WTC11 (cell line): ENCODE measurements around the gene NKX6-2. TPM values are rescaled to one million over a fixed set of nuclear protein-coding genes. Genes with fewer than 3 reads are reported as not detected.

Experiments
- ATAC-seq: fragments of 200-7000 bp; cut with Tn5 transposase; 2 replicates; pipeline ENCODE4 v1.10.0; 2021; ENCODE audit warnings: mild to moderate bottlenecking, moderate library complexity
- CTCF ChIA-PET: fragments of 300-600 bp; sonication (Branson Sonifier 250); formaldehyde crosslinking; loops from one replicate; lab custom pipeline; 2021; ENCODE audit warnings: antibody characterized with exemption; lab: Charles Lee
- POLR2A ChIA-PET: fragments of 350-600 bp; sonication (Branson Sonifier 250); formaldehyde crosslinking; loops from one replicate; lab custom pipeline; 2021; ENCODE audit warnings: antibody characterized with exemption; lab: Charles Lee
- DNase-seq: peaks from one replicate; pipeline ENCODE4 v3.0.0; 2021; ENCODE audit warnings: low spot score
- H3K27ac Mint-ChIP-seq: 2 replicates; pipeline ENCODE4 v1.8.0; 2021; ENCODE audit warnings: mixed read lengths
- H3K27me3 Mint-ChIP-seq: 2 replicates; pipeline ENCODE4 v1.8.0; 2021; ENCODE audit warnings: low read depth, mild to moderate bottlenecking, moderate library complexity, mixed read lengths
- H3K36me3 Mint-ChIP-seq: 2 replicates; pipeline ENCODE4 v1.8.0; 2021; ENCODE audit warnings: mixed read lengths
- H3K4me1 Mint-ChIP-seq: 2 replicates; pipeline ENCODE4 v1.8.0; 2022; ENCODE audit warnings: mixed read lengths
- H3K4me3 Mint-ChIP-seq: 2 replicates; pipeline ENCODE4 v1.8.0; 2021; ENCODE audit warnings: mild to moderate bottlenecking, moderate library complexity, mixed read lengths
- H3K9me3 Mint-ChIP-seq: 2 replicates; pipeline ENCODE4 v1.8.0; 2021; ENCODE audit warnings: mixed read lengths
- ATF1 ChIP-seq: sonication (generic); formaldehyde crosslinking; IDR thresholded peaks from 2 replicates; pipeline ENCODE4 v1.8.1; 2023; ENCODE audit warnings: mild to moderate bottlenecking, moderate library complexity, missing genetic modification reagents
- CBFB ChIP-seq: sonication (generic); formaldehyde crosslinking; IDR thresholded peaks from 2 replicates; pipeline ENCODE4 v1.8.1; 2022; ENCODE audit warnings: mild to moderate bottlenecking, low read depth, missing genetic modification reagents
- CREB1 ChIP-seq: sonication (generic); formaldehyde crosslinking; IDR thresholded peaks from 2 replicates; pipeline ENCODE4 v1.8.0; 2023; ENCODE audit warnings: mild to moderate bottlenecking, missing genetic modification reagents
- CTCF ChIP-seq: fragments of 200-600 bp; IDR thresholded peaks from 2 replicates; pipeline ENCODE4 v1.8.0; 2022; ENCODE audit warnings: antibody characterized with exemption
- E2F1 ChIP-seq: sonication (generic); formaldehyde crosslinking; IDR thresholded peaks from 2 replicates; pipeline ENCODE4 v1.8.0; 2022; ENCODE audit warnings: mild to moderate bottlenecking, missing genetic modification reagents
- E2F4 ChIP-seq: sonication (generic); formaldehyde crosslinking; IDR thresholded peaks from 2 replicates; pipeline ENCODE4 v1.8.1; 2022; ENCODE audit warnings: low read depth, mild to moderate bottlenecking, moderate library complexity, missing genetic modification reagents, borderline replicate concordance
- ELF4 ChIP-seq: sonication (generic); formaldehyde crosslinking; IDR thresholded peaks from 2 replicates; pipeline ENCODE4 v1.8.1; 2022; ENCODE audit warnings: low read depth, mild to moderate bottlenecking, moderate library complexity, missing genetic modification reagents
- HMGA2 ChIP-seq: fragments of 250-450 bp; sonication (Bioruptor Pico); IDR thresholded peaks from 2 replicates; pipeline ENCODE4 v1.4.0; 2021; ENCODE audit warnings: mild to moderate bottlenecking, moderate library complexity
- JUN ChIP-seq: sonication (generic); formaldehyde crosslinking; IDR thresholded peaks from 2 replicates; pipeline ENCODE4 v1.8.0; 2023; ENCODE audit warnings: mild to moderate bottlenecking, missing genetic modification reagents
- NFE2L1 ChIP-seq: sonication (generic); formaldehyde crosslinking; IDR thresholded peaks from 2 replicates; pipeline ENCODE4 v1.8.1; 2023; ENCODE audit warnings: missing genetic modification reagents
- OVOL2 ChIP-seq: fragments of 250-450 bp; sonication (Bioruptor Pico); IDR thresholded peaks from 2 replicates; pipeline ENCODE4 v1.9.0; 2021; ENCODE audit warnings: mild to moderate bottlenecking, borderline replicate concordance
- SMAD4 ChIP-seq: sonication (generic); formaldehyde crosslinking; IDR thresholded peaks from 2 replicates; pipeline ENCODE4 v1.8.0; 2022; ENCODE audit warnings: mild to moderate bottlenecking, missing genetic modification reagents
- ZBTB21 ChIP-seq: sonication (generic); formaldehyde crosslinking; IDR thresholded peaks from 2 replicates; pipeline ENCODE4 v1.8.1; 2023; ENCODE audit warnings: mild to moderate bottlenecking, missing genetic modification reagents, borderline replicate concordance
- ZNF423 ChIP-seq: fragments of 250-450 bp; sonication (Bioruptor Pico); IDR thresholded peaks from 2 replicates; pipeline ENCODE4 v2.1.2; 2022; ENCODE audit warnings: mild to moderate bottlenecking, moderate library complexity
- ZNF512 ChIP-seq: sonication (generic); formaldehyde crosslinking; IDR thresholded peaks from 2 replicates; pipeline ENCODE4 v1.8.1; 2022; ENCODE audit warnings: missing genetic modification reagents, borderline replicate concordance
- total RNA-seq: library from RNA; stranded (reverse); gene quantifications from 3 replicates; pipeline ENCODE4 v1.2.3, GENCODE V29; 2021
- TF ChIP-seq, protein P1 (sequence below): fragments of 250-450 bp; sonication (Bioruptor Pico); conservative IDR thresholded peaks from 2 replicates; pipeline ENCODE4 v1.9.0; 2021; ENCODE audit warnings: mild to moderate bottlenecking
- TF ChIP-seq, protein P2 (sequence below): fragments of 250-450 bp; sonication (Bioruptor Pico); IDR thresholded peaks from 2 replicates; pipeline ENCODE4 v1.9.0; 2021; ENCODE audit warnings: mild to moderate bottlenecking
- TF ChIP-seq, protein P3 (sequence below): sonication (generic); formaldehyde crosslinking; IDR thresholded peaks from 2 replicates; pipeline ENCODE4 v1.8.0; 2022; ENCODE audit warnings: mild to moderate bottlenecking, missing genetic modification reagents
- TF ChIP-seq, protein P4 (sequence below): sonication (generic); formaldehyde crosslinking; IDR thresholded peaks from 2 replicates; pipeline ENCODE4 v1.8.0; 2022; ENCODE audit warnings: missing genetic modification reagents
- TF ChIP-seq, protein P5 (sequence below): sonication (generic); formaldehyde crosslinking; IDR thresholded peaks from 2 replicates; pipeline ENCODE4 v1.8.1; 2023; ENCODE audit warnings: mild to moderate bottlenecking, missing genetic modification reagents

NKX6-2 gene
- total RNA-seq, 1 experiment from 2014 or later, result 0.15 TPM

GRCh38 chr10:132813560-132814468 is 27.9 kb upstream of the NKX6-2 start (continued):
- TF ChIP-seq, protein P1, sequence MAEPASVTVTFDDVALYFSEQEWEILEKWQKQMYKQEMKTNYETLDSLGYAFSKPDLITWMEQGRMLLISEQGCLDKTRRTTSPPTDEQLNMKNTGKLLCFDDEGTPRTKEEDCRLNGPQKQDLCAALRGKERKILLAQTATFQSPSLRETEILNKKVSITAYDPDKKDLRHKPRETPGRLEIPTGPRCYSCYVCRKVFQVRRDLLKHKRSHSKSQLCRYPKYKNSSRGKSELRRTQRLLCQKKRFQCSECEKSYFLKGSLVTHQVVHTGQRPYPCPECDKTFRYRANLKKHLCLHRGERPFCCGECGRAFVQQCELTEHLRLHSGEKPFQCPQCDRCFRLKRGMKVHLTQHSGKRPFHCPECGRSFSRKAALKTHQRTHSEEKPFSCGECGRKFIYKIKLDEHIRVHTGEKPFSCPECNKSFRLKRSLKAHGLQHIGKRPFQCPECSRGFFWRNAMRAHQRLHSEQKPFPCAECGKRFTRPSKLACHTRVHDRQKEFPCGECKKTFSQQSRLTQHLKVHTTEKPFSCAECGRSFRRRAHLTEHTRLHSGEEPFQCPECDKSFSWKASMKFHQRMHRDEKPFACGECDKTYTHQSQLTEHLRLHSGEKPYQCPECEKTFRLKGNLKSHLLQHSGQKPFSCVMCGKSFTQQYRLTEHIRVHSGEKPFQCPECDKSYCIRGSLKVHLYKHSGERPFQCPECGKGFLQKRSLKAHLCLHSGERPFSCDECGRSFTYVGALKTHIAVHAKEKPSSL (CRISPR knock-in tag), result no peak
- no peak for TF ChIP-seq ZNF423 (CRISPR knock-in tag)
- no peak for TF ChIP-seq E2F1 (CRISPR knock-in tag)
- TF ChIP-seq, protein P2, sequence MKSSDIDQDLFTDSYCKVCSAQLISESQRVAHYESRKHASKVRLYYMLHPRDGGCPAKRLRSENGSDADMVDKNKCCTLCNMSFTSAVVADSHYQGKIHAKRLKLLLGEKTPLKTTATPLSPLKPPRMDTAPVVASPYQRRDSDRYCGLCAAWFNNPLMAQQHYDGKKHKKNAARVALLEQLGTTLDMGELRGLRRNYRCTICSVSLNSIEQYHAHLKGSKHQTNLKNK (CRISPR knock-in tag), result no peak
- no peak for TF ChIP-seq CREB1
- no peak for TF ChIP-seq JUN (CRISPR knock-in tag)
- TF ChIP-seq CBFB (CRISPR knock-in tag), result no peak
- TF ChIP-seq ZNF512 (CRISPR knock-in tag), result no peak
- no peak for TF ChIP-seq SMAD4 (CRISPR knock-in tag)
- TF ChIP-seq, protein P3, sequence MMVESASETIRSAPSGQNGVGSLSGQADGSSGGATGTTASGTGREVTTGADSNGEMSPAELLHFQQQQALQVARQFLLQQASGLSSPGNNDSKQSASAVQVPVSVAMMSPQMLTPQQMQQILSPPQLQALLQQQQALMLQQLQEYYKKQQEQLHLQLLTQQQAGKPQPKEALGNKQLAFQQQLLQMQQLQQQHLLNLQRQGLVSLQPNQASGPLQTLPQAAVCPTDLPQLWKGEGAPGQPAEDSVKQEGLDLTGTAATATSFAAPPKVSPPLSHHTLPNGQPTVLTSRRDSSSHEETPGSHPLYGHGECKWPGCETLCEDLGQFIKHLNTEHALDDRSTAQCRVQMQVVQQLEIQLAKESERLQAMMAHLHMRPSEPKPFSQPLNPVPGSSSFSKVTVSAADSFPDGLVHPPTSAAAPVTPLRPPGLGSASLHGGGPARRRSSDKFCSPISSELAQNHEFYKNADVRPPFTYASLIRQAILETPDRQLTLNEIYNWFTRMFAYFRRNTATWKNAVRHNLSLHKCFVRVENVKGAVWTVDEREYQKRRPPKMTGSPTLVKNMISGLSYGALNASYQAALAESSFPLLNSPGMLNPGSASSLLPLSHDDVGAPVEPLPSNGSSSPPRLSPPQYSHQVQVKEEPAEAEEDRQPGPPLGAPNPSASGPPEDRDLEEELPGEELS (CRISPR knock-in tag), result no peak
- TF ChIP-seq, all 79 proteins: peak for 0

DNA sequence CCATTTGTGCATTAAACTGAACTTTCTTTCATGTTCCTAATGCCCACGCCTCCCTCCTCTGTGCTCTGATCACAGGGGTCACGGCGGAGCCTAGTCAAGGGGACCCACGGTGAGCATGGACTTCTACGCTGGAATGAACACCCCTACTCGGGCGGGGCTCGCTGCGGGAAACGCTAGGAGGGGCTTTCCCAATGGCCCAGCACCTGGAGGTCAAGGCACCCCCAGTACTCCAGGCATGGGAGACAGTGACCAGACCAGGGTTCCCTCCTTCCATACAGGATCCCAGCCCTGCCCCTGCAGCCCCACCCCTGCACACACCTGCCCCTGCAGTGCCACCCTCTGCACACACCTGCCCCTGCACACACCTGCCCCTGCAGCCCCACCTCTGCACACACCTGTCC is 27.1 kb upstream of the NKX6-2 start:
- CTCF ChIA-PET, result no interaction called here
- ATAC-seq, result no peak
- Mint-ChIP-seq H3K4me1 (no peaks in the 10 kb centered on the region), H3K4me3 (no peak overlapping the region), H3K27me3 (no peaks in the 10 kb centered on the region), H3K9me3 (no peaks in the 10 kb centered on the region), H3K27ac (no peak overlapping the region), H3K36me3 (no peaks in the 10 kb centered on the region)
- POLR2A ChIA-PET, result no interaction called here
- no peak for DNase-seq
- no peak for TF ChIP-seq ATF1 (CRISPR knock-in tag)
- TF ChIP-seq, protein P4, sequence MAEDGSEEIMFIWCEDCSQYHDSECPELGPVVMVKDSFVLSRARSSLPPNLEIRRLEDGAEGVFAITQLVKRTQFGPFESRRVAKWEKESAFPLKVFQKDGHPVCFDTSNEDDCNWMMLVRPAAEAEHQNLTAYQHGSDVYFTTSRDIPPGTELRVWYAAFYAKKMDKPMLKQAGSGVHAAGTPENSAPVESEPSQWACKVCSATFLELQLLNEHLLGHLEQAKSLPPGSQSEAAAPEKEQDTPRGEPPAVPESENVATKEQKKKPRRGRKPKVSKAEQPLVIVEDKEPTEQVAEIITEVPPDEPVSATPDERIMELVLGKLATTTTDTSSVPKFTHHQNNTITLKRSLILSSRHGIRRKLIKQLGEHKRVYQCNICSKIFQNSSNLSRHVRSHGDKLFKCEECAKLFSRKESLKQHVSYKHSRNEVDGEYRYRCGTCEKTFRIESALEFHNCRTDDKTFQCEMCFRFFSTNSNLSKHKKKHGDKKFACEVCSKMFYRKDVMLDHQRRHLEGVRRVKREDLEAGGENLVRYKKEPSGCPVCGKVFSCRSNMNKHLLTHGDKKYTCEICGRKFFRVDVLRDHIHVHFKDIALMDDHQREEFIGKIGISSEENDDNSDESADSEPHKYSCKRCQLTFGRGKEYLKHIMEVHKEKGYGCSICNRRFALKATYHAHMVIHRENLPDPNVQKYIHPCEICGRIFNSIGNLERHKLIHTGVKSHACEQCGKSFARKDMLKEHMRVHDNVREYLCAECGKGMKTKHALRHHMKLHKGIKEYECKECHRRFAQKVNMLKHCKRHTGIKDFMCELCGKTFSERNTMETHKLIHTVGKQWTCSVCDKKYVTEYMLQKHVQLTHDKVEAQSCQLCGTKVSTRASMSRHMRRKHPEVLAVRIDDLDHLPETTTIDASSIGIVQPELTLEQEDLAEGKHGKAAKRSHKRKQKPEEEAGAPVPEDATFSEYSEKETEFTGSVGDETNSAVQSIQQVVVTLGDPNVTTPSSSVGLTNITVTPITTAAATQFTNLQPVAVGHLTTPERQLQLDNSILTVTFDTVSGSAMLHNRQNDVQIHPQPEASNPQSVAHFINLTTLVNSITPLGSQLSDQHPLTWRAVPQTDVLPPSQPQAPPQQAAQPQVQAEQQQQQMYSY, result no peak
- no peak for TF ChIP-seq ELF4 (CRISPR knock-in tag)
- TF ChIP-seq, protein P5, sequence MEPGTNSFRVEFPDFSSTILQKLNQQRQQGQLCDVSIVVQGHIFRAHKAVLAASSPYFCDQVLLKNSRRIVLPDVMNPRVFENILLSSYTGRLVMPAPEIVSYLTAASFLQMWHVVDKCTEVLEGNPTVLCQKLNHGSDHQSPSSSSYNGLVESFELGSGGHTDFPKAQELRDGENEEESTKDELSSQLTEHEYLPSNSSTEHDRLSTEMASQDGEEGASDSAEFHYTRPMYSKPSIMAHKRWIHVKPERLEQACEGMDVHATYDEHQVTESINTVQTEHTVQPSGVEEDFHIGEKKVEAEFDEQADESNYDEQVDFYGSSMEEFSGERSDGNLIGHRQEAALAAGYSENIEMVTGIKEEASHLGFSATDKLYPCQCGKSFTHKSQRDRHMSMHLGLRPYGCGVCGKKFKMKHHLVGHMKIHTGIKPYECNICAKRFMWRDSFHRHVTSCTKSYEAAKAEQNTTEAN (CRISPR knock-in tag), result no peak
- TF ChIP-seq OVOL2, result no peak
- TF ChIP-seq ZBTB21 (CRISPR knock-in tag), result no peak
- TF ChIP-seq HMGA2, result no peak
- TF ChIP-seq E2F4 (CRISPR knock-in tag), result no peak
- no peak for TF ChIP-seq NFE2L1 (CRISPR knock-in tag)
- no peak for TF ChIP-seq CTCF
